Measurements from ENCODE around the gene ASTN2.

ASTN2 gene

GRCh38 chr9:116991051-116991450 lies 423.8 kb downstream of the ASTN2 start:
- no peak overlapping the region for H3K4me3 ChIP-seq (replicated peaks; ENCODE audit: low read depth, low read length)
- no peak for DNase-seq (ENCODE audit: extremely low read depth, insufficient read length)
- H3K36me3 ChIP-seq (ENCODE audit: control insufficient read depth, insufficient read depth, low read length) = no peaks in the 10 kb centered on the region
- no peaks in the 10 kb centered on the region; the same call in 1 of the 2 replicates for H3K27me3 ChIP-seq (replicated peaks; ENCODE audit: control insufficient read depth, insufficient read depth, low read length)
- no peak for TF ChIP-seq CTCF (IDR thresholded peaks at IDR 0.05; ENCODE audit: insufficient read depth, low read length, poor library complexity, severe bottlenecking)

- DNase-seq (ENCODE audit: extremely low read depth, insufficient read length) = no peak
- no peaks in the 10 kb centered on the region for H3K36me3 ChIP-seq (ENCODE audit: control insufficient read depth, insufficient read depth, low read length)
- TF ChIP-seq CTCF (IDR thresholded peaks at IDR 0.05; ENCODE audit: insufficient read depth, low read length, poor library complexity, severe bottlenecking) = no peak
- no peaks in the 10 kb centered on the region; the same call in 1 of the 2 replicates for H3K27me3 ChIP-seq (replicated peaks; ENCODE audit: control insufficient read depth, insufficient read depth, low read length)
- H3K4me3 ChIP-seq (replicated peaks; ENCODE audit: low read depth, low read length) = no peak overlapping the region
Observed at GRCh38 chr9:116990592-116990991, 424.3 kb downstream of the ASTN2 start.

GRCh38 chr9:116987721-116988485 lies 427.0 kb downstream of the ASTN2 start:
- Histone ChIP-seq H3K4me3 (replicated peaks; ENCODE audit: low read depth, low read length) (no peak overlapping the region), H3K27me3 (replicated peaks; ENCODE audit: control insufficient read depth, insufficient read depth, low read length) (no peaks in the 10 kb centered on the region; the same call in 1 of the 2 replicates), H3K36me3 (ENCODE audit: control insufficient read depth, insufficient read depth, low read length) (no peaks in the 10 kb centered on the region)
- TF ChIP-seq CTCF (IDR thresholded peaks at IDR 0.05; ENCODE audit: insufficient read depth, low read length, poor library complexity, severe bottlenecking) = no peak
- no peak for DNase-seq (ENCODE audit: extremely low read depth, insufficient read length)

GRCh38 chr9:116986015-116986414 lies 428.8 kb downstream of the ASTN2 start:
- DNase-seq (ENCODE audit: extremely low read depth, insufficient read length) = no peak
- H3K36me3 ChIP-seq (ENCODE audit: control insufficient read depth, insufficient read depth, low read length) = no peaks in the 10 kb centered on the region

GRCh38 chr9:116985596-116985995 lies 429.3 kb downstream of the ASTN2 start:
- Histone ChIP-seq H3K36me3 (ENCODE audit: control insufficient read depth, insufficient read depth, low read length) (no peaks in the 10 kb centered on the region), H3K27me3 (replicated peaks; ENCODE audit: control insufficient read depth, insufficient read depth, low read length) (no peaks in the 10 kb centered on the region), H3K4me3 (replicated peaks; ENCODE audit: low read depth, low read length) (no peak overlapping the region)
- TF ChIP-seq CTCF (IDR thresholded peaks at IDR 0.05; ENCODE audit: insufficient read depth, low read length, poor library complexity, severe bottlenecking) = no peak
- DNase-seq (ENCODE audit: extremely low read depth, insufficient read length) = no peak

More at GRCh38 chr9:116986015-116986414, 428.8 kb downstream of the ASTN2 start:
- Histone ChIP-seq H3K4me3 (replicated peaks; ENCODE audit: low read depth, low read length) (no peak overlapping the region), H3K27me3 (replicated peaks; ENCODE audit: control insufficient read depth, insufficient read depth, low read length) (no peaks in the 10 kb centered on the region)
- no peak for TF ChIP-seq CTCF (IDR thresholded peaks at IDR 0.05; ENCODE audit: insufficient read depth, low read length, poor library complexity, severe bottlenecking)

Measured in GM06990 (cell line).